Activated CD8-positive, alpha-beta memory T cell treated with anti-CD3 and anti-CD28 coated beads, Interleukin-2, amount 50 U/mL, for 48 hours (primary cell): ENCODE results near the gene HMGCS2.

Source experiments
- DNase-seq: peaks from one replicate; pipeline ENCODE4 v3.0.0-alpha.2; 2020

The HMGCS2 gene

GRCh38 chr1:119752592-119752991 lies 16.1 kb downstream of the HMGCS2 start:
- no peak for DNase-seq

DNA sequence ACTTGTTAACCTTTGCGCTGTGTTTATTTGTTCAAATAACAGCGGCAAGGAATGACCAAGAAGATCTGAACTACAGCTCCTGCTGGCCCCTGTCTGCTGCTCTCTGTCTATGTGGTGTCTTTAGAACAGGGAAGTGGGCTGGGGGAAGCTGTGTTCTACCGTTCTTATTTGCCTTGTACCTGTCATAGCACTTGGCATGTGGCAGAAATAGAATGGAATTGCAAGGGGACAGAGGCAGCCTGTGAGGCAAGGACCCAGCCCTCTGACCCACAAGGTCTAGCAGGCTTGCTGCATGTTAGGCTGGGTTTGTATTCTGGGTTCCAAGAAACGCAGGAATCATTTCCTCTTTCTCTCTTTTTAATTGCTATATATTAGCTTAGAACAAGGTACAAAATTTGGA lies 20.7 kb downstream of the HMGCS2 start:
- DNase-seq: no peak

DNA sequence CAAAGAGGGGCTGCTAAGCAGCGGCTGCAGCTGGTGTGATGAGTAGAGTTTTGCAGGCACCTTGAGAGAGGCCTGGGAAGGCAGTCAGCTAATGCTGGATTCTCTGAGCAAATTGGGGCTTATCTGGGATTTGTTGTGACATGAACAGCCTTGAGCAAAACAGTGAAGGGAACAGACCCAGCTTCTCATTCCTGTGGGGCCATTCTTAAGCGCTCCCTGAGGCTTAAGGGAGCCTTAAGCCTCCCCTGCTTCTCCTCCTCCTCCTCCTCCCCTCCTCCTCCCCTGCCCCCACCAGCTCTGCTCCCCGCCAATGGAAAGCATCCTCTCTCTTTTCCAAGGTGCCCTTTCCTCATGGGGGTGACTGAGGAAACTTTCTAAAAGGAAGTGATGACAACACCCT lies 21.3 kb downstream of the HMGCS2 start:
- no peak for DNase-seq

- DNase-seq: no peak
These were observed 23.7 kb downstream of the HMGCS2 start for GRCh38 chr1:119745034-119745433.

DNA sequence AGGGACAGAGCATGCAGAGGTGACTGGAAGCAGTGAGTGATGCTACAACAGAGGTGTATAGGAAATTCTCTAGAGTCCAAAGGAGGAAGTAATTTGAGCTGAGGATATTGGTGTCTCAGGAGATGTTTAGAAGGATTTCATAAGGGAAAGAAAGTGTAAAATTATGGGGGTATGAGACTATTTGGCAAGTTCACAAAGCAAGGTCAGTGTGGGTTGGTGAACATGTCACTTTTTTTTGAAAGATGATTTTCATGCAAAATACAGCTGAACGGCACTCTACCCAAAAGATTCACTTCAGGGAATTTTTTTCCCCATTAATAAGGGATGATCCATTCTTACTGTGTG lies 24.1 kb downstream of the HMGCS2 start:
- no peak for DNase-seq

DNA sequence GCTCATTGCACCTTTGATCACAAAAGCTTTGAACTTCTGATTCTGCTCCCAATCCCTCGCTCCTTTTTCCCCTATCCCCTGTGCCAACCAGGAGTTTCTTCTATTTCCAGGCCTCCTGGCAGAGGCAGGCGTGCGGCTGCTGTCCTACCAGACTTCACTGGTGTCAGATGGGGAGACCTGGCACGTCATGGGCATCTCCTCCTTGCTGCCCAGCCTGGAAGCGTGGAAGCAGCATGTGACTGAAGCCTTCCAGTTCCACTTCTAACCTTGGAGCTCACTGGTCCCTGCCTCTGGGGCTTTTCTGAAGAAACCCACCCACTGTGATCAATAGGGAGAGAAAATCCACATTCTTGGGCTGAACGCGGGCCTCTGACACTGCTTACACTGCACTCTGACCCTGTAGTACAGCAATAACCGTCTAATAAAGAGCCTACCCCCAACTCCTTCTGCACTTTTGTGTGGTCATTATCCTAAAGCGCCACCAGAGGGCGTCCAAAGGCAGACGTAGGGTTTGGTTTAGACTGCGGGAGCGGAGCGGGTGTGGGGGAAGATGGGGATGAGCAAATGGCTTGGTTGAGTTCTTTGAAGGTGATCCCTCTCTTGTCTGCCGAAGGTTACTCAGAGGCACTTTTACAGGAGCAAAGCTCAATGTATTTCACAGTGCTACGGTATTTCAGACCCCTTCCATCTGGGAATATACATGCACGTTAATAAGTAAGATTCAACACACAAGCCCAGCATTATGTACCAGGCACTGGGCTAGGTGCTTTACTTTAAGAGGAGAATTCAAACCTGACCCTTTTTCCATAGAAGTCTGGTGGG lies 24.7 kb downstream of the HMGCS2 start:
- DNase-seq: peak; percentile 75

DNA sequence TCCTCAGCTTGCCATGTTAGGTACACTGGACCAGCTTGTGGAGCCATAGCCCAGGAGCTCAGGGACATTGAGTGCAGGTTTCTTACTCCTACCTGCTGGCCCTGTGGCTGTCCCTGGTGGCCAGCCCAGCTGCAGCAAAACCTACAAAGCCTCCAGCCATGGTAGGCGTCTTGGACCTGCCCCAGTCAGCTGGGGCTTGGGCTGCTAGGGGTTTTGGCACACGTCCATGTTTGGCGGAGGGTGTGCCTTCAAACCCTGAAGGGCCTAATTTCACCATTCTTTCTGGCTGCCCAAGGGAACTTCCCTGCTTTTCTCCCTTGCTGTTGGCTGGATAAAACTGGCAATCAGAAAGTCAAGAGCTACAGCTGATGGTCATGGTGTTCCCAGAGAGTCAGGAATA lies 25.4 kb downstream of the HMGCS2 start:
- no peak for DNase-seq

DNA sequence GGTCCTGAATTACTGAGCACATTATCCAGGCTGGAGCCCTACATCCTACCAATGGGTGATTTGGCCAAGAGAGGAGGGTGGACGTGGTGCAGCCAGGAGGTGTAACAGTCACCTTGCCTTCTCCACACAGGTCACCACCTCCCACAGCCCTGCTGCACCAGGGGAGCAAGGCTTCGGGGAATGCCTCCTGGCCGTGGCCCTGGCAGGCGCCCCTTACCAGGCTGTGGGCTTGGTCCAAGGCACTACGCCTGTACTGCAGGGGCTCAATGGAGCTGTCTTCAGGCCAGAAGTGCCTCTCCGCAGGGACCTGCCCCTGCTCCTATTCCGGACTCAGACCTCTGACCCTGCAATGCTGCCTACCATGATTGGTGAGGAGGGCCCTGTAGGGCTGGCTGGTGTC lies 26.0 kb downstream of the HMGCS2 start:
- no peak for DNase-seq

- DNase-seq: no peak
These were observed 26.5 kb downstream of the HMGCS2 start for GRCh38 chr1:119742202-119742601.

DNA sequence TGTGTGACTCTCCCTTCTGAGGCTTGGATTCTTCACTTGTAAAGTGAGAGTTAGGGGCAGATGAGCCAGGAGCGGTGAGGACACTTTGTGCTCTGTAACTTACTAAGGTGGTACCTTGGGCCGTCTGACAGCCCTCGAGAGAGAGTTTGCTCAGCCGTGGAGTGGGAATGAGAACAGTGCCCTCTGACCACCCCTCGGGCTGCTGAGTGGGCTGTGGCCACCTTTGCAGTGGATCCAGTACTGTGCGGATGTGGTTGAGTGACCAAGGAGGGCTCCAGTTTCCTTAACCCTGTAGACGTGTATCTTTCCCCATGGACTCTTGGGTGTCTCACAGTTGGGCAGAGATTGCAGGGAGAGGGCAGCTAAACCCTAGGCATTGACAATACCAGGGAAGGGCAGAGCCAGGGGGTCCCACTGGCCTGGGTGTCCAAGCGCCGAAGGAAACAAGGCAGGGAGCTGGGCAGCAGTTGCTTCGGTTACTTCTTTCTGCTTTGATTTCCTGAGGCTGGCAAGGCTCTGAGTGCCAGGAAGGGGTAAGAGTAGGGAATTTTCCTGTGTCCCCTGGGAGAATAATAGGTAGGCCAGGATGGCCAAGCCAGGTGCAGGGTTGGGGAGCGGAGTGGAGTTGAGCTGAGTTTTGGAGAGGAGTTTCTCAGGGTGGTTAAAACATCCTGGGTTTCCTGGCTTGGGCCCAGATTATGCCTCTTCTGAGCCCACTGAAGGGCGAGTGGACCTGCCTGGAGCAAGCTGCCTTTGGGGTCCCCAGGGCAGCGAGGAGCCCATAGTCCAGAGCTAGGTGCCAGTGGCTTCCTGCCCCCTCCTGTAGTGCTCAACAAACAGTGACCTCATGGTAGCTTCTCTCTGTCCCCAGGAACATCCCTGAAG lies 27.6 kb downstream of the HMGCS2 start:
- DNase-seq: no peak

DNA sequence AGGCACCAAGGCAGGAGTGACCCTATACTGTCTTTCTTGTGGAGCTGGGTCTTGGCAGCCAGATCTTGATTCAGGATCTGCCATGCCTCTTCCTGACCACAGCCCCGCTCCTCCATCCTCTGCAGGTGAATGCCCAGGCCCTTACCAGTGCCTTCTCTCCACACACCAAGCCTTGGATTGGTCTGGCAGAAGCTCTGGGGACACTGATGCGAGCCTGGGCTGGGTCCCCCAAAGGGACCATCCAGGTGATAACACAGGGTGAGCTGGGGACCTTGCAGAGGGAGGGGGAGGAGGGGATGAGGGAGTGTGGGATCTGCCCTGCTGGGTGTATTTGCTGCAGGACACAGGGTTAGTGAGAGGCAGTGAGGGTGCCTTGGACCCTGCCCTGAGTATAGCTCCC lies 28.4 kb downstream of the HMGCS2 start:
- DNase-seq: no peak

- no peak for DNase-seq
These were observed 29.6 kb downstream of the HMGCS2 start for GRCh38 chr1:119739150-119739549.

- DNase-seq: no peak
These were observed 30.5 kb downstream of the HMGCS2 start for GRCh38 chr1:119738100-119738720.

- DNase-seq: no peak
These were observed 31.5 kb downstream of the HMGCS2 start for GRCh38 chr1:119737040-119737682.

GRCh38 chr1:119736649-119737039 lies 32.1 kb downstream of the HMGCS2 start:
- no peak for DNase-seq

DNA sequence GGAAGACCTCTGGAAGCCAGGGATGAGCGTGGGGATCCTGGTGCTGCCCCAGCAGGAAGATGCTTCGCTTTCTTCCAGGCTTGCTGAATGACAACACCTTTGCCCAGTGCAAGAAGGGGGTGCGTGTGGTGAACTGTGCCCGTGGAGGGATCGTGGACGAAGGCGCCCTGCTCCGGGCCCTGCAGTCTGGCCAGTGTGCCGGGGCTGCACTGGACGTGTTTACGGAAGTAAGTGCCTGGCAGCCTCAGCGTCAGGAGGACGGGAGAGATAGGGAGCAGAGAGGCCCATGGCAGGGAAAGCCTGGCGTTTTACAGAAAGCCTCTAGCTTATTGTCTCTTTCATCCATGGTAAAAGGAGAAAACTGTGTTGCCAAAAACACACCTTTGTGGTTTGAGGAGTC lies 33.5 kb downstream of the HMGCS2 start:
- DNase-seq: no peak

GRCh38 chr1:119733754-119734153 lies 35.0 kb downstream of the HMGCS2 start:
- DNase-seq: no peak

- no peak for DNase-seq
These were observed 36.1 kb downstream of the HMGCS2 start for GRCh38 chr1:119732465-119733168.

GRCh38 chr1:119731741-119732430 lies 36.8 kb downstream of the HMGCS2 start:
- DNase-seq: no peak

GRCh38 chr1:119731060-119731459 lies 37.6 kb downstream of the HMGCS2 start:
- no peak for DNase-seq

DNA sequence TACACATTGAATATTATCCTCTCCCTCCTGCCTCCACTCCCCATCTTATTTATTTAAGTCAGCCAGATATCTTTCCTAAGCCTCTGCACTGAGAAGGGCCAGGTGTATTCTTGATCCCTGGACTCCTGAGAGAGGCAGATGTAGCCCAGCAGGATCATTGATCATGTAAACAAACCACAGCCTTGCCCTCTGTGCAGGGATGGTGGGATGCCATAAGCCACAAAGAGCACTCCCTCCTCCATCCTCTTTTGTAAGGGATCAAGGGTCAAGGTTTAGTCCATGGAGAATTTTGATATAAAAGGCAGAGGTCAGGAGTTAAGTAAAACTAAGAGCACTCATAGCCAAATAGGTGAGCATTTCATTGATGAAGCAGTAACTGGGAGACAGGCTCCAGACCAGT lies 39.7 kb downstream of the HMGCS2 start:
- no peak for DNase-seq

GRCh38 chr1:119727991-119728390 lies 40.7 kb downstream of the HMGCS2 start:
- no peak for DNase-seq
